ENCODE measurements around the gene CYTIP.

The CYTIP gene

DNA sequence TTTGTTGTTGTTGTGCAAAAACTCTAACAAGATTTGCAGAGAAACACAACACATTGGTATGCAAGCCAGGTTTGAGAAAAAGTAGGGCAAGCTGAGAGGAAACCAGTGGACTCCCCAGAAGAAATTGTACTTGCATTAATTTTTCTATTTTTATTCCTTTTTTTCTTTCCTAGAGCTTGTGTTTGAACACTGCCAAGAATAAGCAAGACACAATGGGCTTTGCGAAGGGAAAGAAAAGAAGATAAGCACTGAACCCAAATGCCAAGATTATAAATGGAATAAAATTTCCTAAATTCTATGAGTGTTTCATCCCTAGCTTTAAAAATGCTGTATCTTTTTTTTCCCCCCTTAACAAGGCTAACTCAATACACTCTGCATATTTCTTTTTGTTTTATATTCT, 17.0 kb upstream of the CYTIP start:
- DNase-seq, result no peak

DNA sequence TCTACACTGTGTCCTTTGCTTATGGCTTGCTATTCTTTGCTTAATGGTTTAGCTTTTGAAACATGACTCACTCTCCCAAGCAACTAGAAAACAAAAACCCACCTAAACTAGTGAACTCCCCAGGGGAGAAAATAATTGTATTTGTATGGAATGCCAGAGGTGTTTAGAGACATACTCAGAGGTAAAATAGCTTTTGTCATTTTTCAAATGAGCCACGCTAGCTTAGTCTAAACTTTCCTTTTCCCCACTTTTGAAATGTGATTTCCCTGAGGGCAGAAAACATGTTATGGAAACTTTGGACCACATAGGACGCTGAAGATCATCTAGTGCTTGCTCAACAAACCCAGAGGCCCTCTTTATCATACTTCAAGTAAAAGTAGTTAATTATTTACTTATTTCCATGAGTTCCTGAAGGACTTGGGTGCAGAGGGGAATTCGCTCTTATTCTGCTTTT, 16.5 kb upstream of the CYTIP start:
- DNase-seq, result no peak

- DNase-seq, result no peak
These were observed 15.6 kb upstream of the CYTIP start for GRCh38 chr2:157459486-157459885.

DNA sequence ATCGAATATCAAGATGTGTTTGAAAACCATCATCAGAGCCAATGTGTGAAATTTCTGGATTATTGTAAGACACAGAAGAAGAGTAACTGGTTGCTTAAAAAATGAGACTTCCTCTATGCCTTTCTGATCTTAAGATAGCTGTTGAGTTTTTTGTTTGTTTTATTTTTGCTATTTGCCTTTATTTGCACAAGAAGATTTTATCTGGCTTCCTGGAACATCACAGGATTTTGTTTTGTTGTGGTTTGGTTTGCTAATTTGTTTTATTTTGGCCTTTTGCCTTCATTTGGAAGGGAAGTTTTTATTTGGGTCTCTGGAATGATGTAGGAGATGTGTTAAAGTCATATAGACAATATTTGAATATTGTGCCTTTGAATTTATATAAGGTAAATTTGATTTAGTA, 3.9 kb upstream of the CYTIP start:
- DNase-seq, result no peak

DNA sequence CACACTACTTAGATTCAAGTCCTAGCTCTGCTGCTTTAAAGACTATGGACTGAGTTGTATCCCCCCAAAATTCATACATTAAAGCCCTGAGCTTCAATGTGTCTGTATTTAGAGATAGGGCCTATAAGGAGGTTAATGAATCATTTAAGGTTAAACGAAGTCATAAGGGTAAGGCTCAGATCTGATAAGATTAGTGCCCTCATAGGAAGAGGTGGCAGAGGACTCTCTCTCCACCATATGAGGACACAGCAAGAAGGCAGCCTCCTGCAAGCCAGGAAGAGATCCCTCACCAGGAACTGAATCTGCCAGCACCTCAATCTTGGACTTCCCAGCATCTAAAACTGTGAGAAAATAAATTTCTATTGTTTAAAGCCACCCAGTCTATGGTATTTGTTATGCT, 3.1 kb upstream of the CYTIP start:
- no peak for DNase-seq

GRCh38 chr2:157444641-157445040, 752 bp upstream of the CYTIP start:
- no peak for DNase-seq

GRCh38 chr2:157443090-157443489, 799 bp downstream of the CYTIP start:
- DNase-seq, result no peak

DNA sequence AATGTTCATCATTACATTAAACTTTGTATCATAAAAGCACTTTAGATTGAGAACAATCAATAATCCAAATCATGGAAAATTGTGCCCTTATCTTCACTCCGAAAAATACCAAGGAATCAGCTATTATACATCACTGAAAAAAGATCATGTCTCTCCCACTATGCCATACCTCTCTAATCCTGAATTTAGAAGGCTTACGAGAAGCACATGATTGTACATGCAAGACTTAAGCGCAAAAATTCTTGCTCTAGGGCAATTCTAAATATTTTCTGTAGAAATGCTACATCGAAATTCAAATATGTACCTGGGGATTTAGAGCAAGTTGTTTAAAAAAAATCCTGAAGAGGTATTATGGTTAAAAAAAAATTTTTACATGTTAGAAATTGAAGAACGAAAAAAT, 1.3 kb downstream of the CYTIP start:
- no peak for DNase-seq

DNA sequence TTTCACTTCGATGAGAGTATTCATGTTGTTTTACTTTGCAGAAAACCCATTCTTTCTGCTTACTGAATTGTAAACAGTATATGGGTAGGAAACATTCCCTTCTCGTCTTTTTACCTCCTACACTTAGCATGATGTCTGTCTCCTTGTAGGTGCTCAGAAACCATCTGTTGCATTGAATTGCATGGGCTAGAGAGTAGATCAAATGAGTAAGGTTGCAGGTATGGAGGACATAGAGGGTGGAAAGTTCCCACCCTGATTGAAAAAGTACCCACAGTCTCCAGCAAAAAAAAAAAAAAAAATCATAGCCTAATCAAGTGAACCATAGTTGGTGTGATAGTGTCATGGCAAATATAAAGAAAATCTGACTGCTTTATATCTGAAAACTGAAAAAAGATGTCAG, 1.7 kb downstream of the CYTIP start:
- no peak for DNase-seq

- no peak for DNase-seq
These were observed 2.8 kb downstream of the CYTIP start for GRCh38 chr2:157441072-157441454.

GRCh38 chr2:157440404-157441071, 3.4 kb downstream of the CYTIP start:
- no peak for DNase-seq

- DNase-seq, result no peak
These were observed 4.1 kb downstream of the CYTIP start for GRCh38 chr2:157439824-157440186.

DNA sequence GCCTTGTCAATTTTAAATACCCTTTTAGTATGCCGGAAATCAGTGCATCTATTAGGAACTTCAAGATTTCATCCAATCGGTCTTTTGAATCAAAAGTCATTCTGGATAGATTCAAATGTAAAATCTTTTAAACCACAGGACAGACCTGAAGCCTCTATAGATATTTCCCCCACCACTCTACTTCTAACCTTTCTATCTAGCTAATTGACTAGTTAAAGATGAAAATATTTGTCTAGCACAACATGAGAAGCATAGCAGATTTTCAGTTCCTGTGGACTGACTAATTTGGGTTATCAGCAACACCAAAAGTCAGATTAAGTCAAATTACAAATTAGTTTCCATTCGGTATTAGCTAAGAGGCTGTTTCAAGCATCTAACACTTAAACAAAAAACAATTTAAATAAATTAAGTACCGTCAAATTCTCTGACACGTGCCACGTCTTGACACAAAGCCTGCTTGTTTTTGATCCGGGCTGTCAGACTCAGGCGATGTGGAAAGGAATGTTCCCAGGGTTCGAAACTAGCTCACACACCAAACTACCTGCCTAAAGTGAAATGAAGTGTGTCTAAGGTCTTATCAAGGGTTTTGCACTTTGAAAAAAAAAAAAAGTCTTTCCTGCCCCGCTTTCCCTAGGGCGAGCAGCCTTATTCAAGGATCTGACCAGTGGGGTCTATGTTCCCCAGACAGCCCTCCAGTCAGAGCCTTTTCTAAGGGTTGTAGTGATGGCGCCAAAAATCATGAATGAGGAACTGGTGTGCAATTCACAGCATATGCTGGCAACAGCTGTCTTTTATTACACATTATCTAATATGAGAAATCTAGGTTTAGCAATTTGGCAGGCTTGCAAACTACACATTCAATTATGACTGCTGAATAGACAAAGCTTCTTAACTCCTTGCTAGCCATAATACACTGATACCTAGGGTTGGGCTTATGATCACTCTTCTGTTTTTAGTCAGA, 4.7 kb downstream of the CYTIP start:
- DNase-seq, result no peak

DNA sequence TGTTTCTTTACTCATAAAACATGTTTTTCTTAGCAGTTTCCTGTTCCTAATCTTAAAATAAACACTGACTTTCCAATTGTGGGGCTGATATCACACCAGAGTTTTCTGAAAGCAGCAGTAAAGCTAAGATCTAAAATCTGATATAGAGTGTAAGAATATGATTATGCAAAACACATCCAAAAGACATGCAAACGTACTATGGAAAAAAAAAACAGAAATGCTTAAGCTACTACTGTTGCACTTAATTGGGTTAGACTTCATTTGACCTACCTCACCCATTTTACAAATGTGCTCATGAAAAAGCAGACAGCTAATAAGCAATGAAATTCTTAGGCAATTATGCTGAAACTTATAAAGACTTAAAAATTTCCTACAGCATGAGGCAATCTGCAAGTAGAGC, 10.5 kb downstream of the CYTIP start:
- DNase-seq, result no peak

DNA sequence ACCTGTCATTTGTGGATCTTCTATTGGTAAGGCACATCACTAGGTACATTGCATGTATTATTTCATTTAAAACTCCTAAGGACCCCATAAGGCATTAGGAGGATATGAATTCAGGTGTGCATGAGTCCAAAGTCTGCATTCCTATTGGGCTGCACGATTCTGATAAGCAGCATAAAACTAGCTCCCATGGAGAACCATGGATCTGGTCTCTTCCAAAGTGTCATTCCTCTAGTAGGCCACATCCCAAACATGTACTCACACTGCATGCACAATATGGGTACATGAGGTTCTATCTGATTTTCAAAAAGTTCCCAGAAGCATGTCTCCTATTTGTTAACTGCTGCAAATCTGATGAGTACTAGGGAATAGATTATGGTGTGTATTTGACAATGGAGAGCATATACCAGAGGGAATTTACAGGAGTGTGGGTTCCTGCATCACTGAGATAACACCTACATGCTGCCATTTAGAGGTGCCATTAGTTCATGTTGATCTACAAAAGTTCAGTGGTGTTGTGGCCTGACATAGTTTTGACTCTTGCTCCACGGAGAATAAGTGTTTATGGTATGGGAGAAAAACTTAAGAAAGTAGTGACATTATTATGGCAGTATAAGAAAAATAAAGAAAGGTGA, 11.3 kb downstream of the CYTIP start:
- DNase-seq, result no peak

DNA sequence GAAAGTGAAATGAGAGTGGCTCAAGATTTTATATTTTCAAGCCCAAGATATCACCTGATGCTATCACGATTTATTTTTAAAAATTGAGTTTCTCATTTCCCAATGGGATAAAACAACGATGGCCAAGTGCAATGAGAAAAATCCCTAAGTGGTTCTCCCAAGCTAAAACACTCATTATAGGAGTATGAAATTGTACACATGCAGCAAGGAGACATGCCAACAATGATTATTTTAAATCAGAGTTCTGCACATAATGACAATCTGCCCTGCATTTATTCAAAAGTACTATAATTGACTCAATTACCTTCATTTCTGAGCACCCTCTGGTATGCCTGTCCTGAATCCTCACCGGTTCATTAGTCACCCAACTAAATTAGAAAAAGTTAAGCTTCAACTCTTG, 12.7 kb downstream of the CYTIP start:
- DNase-seq, result no peak

DNA sequence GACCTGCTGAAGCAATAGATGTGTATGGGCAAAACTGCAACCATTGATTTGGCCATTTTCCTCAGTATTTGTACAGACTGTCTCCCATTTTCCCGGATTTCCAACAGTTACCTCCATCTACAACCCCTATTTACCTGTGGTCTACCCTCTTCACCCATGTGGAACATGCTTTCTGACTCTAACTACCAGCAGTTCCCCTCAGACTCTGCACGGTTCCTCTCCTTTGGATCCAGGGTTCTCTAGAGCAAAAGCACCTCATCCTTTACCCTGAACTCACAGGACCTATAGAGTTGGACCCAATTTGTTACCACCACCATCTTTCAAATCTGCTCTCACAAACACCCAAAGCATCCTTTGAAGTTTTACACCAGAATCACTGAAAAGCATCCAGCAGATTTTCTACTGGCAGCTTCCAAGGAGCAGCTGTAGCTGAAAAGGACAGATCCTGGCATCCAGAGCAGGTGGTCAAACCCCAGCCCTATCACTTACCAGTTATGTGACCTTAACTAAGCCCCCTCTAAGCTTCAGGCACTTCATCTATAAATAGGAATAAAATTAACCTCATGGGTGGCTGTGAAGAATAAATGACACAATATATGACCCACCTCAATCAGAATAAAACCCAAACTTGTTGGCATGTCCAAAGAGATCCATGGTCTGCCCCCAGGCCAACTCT, 15.3 kb downstream of the CYTIP start:
- no peak for DNase-seq

- DNase-seq, result no peak
These were observed 16.0 kb downstream of the CYTIP start for GRCh38 chr2:157427922-157428303.

- no peak for DNase-seq
These were observed 16.6 kb downstream of the CYTIP start for GRCh38 chr2:157427003-157427921.

- DNase-seq, result no peak
These were observed 17.4 kb downstream of the CYTIP start for GRCh38 chr2:157426477-157426994.

DNA sequence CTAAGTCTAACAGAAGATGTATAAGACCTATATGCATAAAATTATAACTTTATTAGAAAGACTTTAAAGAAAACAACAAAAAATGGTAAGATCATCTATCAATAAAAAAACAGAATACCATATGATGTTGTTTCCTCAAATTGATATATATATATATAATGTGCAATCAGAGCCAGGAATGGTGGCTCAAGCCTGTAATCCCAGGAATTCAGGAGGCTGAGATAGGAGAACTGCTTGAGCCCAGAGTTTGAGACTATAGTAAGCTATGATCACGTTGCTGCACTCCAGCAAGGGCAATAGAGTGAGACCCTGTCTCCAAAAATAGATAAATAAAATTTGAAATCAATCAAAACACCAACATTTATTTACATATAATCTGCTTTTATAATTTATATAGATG, 19.5 kb downstream of the CYTIP start:
- DNase-seq, result no peak

DNA sequence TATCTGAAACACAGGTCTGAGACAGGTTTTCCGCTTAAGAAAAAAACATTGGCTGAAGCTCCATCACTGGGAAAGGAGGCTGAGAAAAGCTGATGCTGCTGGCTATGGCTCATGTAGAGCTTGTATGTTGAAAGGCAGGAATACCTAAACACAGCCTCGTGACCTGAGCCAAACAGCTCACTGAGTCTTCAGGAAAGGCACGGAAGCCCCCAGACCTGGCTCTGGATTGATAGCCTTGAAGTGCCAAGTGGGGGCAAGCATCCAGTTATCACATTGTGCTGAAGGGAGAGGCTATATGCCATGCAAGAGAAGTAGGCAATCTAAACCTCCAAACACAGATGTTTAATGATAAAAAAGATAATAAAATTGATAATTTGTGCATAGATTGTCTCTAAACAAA, 21.9 kb downstream of the CYTIP start:
- no peak for DNase-seq

Data from SW 1271 (cell line).